Loucy (cell line): ENCODE results near the gene DCST1.
A peak's percentile ranks its signal among the peaks of the same experiment; 100 is the strongest.

ENCODE experiments used
- H2AFZ ChIP-seq: fragments of 200-600 bp; sonication (generic); 2 replicates; pipeline ENCODE4 v1.6.0; 2016; ENCODE audit warnings: antibody characterized with exemption, mild to moderate bottlenecking, low read length, moderate library complexity
- H3F3A ChIP-seq: fragments of 200-600 bp; 2 replicates; pipeline ENCODE4 v1.6.0; 2016; ENCODE audit warnings: antibody characterized with exemption, low read depth, mild to moderate bottlenecking
- H3K27me3 ChIP-seq: fragments of 200-600 bp; sonication (generic); 2 replicates; pipeline ENCODE4 v1.6.1; 2014; ENCODE audit warnings: low read length, mild to moderate bottlenecking; ENCODE audit not compliant: insufficient read depth, poor library complexity, severe bottlenecking
- H3K36me3 ChIP-seq: fragments of 200-600 bp; sonication (generic); 2 replicates; pipeline ENCODE4 v1.6.1; 2016; ENCODE audit warnings: low read length; ENCODE audit not compliant: insufficient read depth
- H3K4me1 ChIP-seq: fragments of 200-600 bp; sonication (generic); 2 replicates; pipeline ENCODE4 v1.5.1; 2014; ENCODE audit warnings: low read length, mild to moderate bottlenecking; ENCODE audit not compliant: insufficient read depth, poor library complexity, severe bottlenecking
- H3K4me2 ChIP-seq: fragments of 200-600 bp; sonication (generic); 2 replicates; pipeline ENCODE4 v1.6.0; 2014; ENCODE audit warnings: antibody characterized with exemption, low read length, low read depth, mild to moderate bottlenecking; ENCODE audit not compliant: poor library complexity, severe bottlenecking
- H3K4me3 ChIP-seq: fragments of 200-600 bp; sonication (generic); 2 replicates; pipeline ENCODE4 v1.5.1; 2014; ENCODE audit warnings: low read length, mild to moderate bottlenecking, mixed read lengths; ENCODE audit not compliant: poor library complexity, severe bottlenecking
- H3K79me2 ChIP-seq: fragments of 200-600 bp; sonication (generic); 2 replicates; pipeline ENCODE4 v1.6.1; 2014; ENCODE audit warnings: low read length; ENCODE audit not compliant: insufficient read depth
- H3K9ac ChIP-seq: fragments of 200-600 bp; sonication (generic); 2 replicates; pipeline ENCODE4 v1.6.0; 2014; ENCODE audit warnings: mild to moderate bottlenecking, low read depth, low read length, moderate library complexity; ENCODE audit not compliant: poor library complexity, severe bottlenecking
- H3K9me2 ChIP-seq: fragments of 200-600 bp; sonication (generic); replicated peaks from 2 replicates; pipeline ENCODE4 v1.6.1; 2016; ENCODE audit warnings: low read depth, low read length, mixed read lengths
- H3K9me3 ChIP-seq: fragments of 200-600 bp; sonication (generic); 2 replicates; pipeline ENCODE4 v1.6.1; 2014; ENCODE audit warnings: mild to moderate bottlenecking, antibody characterized with exemption, low read length, low read depth; ENCODE audit not compliant: insufficient read depth
- H4K20me1 ChIP-seq: fragments of 200-600 bp; sonication (generic); 2 replicates; pipeline ENCODE4 v1.6.0; 2014; ENCODE audit warnings: antibody characterized with exemption, low read length, mild to moderate bottlenecking; ENCODE audit not compliant: insufficient read depth, poor library complexity, severe bottlenecking
- CTCF ChIP-seq: fragments of 200-600 bp; sonication (generic); conservative IDR thresholded peaks from 2 replicates; pipeline ENCODE4 v1.5.1; 2014; ENCODE audit warnings: mild to moderate bottlenecking, antibody characterized with exemption, low read length
- EZH2phosphoT487 ChIP-seq: fragments of 200-600 bp; IDR thresholded peaks from 2 replicates; pipeline ENCODE4 v1.6.1; 2018; ENCODE audit warnings: antibody characterized with exemption, mild to moderate bottlenecking, moderate library complexity, borderline replicate concordance

The DCST1 gene

GRCh38 chr1:155077346-155077745, 43.7 kb downstream of the DCST1 start:
- no peaks in the 10 kb centered on the region for H3K9me3 ChIP-seq
- no peaks in the 10 kb centered on the region for H3K9me2 ChIP-seq
- no peaks in the 10 kb centered on the region for H3K79me2 ChIP-seq
- peaks cover 74% of the 10 kb centered on the region for H3K4me1 ChIP-seq
- H3K36me3 ChIP-seq: no peaks in the 10 kb centered on the region
- H3K27me3 ChIP-seq: no peaks in the 10 kb centered on the region
- 0 out of 2 replicates have a peak, but pooled peaks cover 5% of the 10 kb centered on the region for H3F3A ChIP-seq
- TF ChIP-seq EZH2phosphoT487: no peak
- no peak for TF ChIP-seq CTCF
- peak overlapping the region; percentile 18 for H3K9ac ChIP-seq
- peak overlapping the region; percentile 26 for H3K4me2 ChIP-seq
- no peak overlapping the region for H2AFZ ChIP-seq
- H4K20me1 ChIP-seq: no peaks in the 10 kb centered on the region
- H3K4me3 ChIP-seq: no peak overlapping the region

DNA sequence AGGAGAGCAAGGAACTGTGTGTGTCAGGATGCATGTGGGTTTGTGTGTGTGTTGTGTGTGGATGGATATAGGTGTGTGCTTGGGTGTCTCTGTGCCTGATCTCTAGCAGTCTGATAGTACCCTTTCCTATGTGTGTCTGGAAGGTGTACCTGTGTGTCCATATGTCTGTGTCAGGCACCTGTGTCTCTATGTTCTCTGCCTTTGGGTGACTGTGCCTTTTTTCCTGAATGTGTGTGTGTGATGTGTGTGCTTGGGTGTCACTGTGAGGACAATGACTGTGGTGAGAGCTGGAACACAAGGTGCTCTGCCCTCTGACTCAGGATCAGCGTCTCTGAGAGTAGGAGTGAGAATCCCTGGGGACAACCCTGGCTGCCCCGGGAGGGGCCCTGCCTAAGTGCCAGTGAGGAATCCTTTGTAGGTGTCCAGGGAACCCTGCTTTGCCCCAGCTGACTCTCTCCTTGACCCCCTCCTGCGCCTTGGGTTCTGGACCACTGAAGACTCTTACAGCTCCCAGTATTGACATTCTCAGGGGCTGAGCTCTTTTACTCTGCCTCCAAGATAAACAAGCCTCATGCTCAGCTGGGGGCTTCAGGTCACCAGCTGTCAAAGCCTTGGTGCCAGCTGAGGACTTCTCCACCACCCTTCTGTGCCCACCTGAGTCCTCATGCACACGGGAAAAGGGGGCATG, 44.3 kb downstream of the DCST1 start:
- peaks cover 7% of the 10 kb centered on the region; the same call in 1 of the 2 replicates for H3F3A ChIP-seq
- no peaks in the 10 kb centered on the region for H3K79me2 ChIP-seq
- H3K4me3 ChIP-seq: no peak overlapping the region
- no peaks in the 10 kb centered on the region for H3K36me3 ChIP-seq
- no peaks in the 10 kb centered on the region for H4K20me1 ChIP-seq
- H3K9me3 ChIP-seq: no peaks in the 10 kb centered on the region
- TF ChIP-seq CTCF: no peak
- no peak for TF ChIP-seq EZH2phosphoT487
- peak overlapping the region; percentile 18 for H3K9ac ChIP-seq
- no peaks in the 10 kb centered on the region for H3K27me3 ChIP-seq
- no peak overlapping the region for H2AFZ ChIP-seq
- H3K9me2 ChIP-seq: no peaks in the 10 kb centered on the region
- peak overlapping the region; percentile 26 for H3K4me2 ChIP-seq
- H3K4me1 ChIP-seq: peaks cover 68% of the 10 kb centered on the region

- Histone ChIP-seq H3K4me1 (peaks cover 61% of the 10 kb centered on the region), H2AFZ (no peak within 1 kb of the TSS), H3K9me2 (no peaks in the 10 kb centered on the region), H3K9me3 (no peaks in the 10 kb centered on the region), H3F3A (peaks cover 7% of the 10 kb centered on the region; the same call in 1 of the 2 replicates), H3K27me3 (no peaks in the 10 kb centered on the region), H3K9ac (peak within 1 kb of the TSS; percentile 18), H3K4me2 (peak within 1 kb of the TSS; percentile 92), H4K20me1 (no peaks in the 10 kb centered on the region), H3K4me3 (peak within 1 kb of the TSS; percentile 77), H3K36me3 (no peaks in the 10 kb centered on the region), H3K79me2 (no peaks in the 10 kb centered on the region)
- TF ChIP-seq CTCF (no peak), EZH2phosphoT487 (no peak)
These were observed 45.0 kb downstream of the DCST1 start, which contains the start of gene EFNA3 for GRCh38 chr1:155078469-155079209. EFNA3 (plus strand) TSS chr1:155078837; CDS start chr1:155078942, 105 bp downstream.
